Body of pancreas (tissue), 4 donors: Measurements from ENCODE around the gene HIP1. TPM values are rescaled to one million over a fixed set of nuclear protein-coding genes. Genes with fewer than 3 reads are reported as not detected.
"Not testable (repeated sequence)": the region's sequence is repeated elsewhere in the genome, so short reads cannot be mapped to it uniquely, and the experiment has no call there.

Source experiments
- ATAC-seq: fragments of 150-250 bp; one replicate; pipeline ENCODE4 v1.9.1; 2016
- DNase-seq, 4 donors: peaks; one replicate each; pipeline ENCODE4 v3.0.0-alpha.2; 2019
- H3K27ac ChIP-seq, 4 donors: fragments of 200-600 bp; sonication (generic); 1 replicate in 3 of 4; 2 replicates in 1 of 4; pipeline versions ENCODE4 v1.5.1 to v1.6.1; 2016 to 2019; ENCODE audit warnings: mild to moderate bottlenecking in 1 of 4, mixed read lengths in 1 of 4, moderate library complexity in 1 of 4
- H3K27me3 ChIP-seq, 2 donors: fragments of 200-600 bp; sonication (generic); one replicate each; pipeline ENCODE4 v1.6.0; 2016; ENCODE audit warnings: mild to moderate bottlenecking in 1 of 2
- H3K36me3 ChIP-seq, 2 donors: fragments of 200-600 bp; sonication (generic); replicated peaks in 1 of 2; 2 replicates each; pipeline ENCODE4 v1.5.1; 2016; ENCODE audit warnings: low read depth in 2 of 2; ENCODE audit not compliant: insufficient read depth in 1 of 2
- H3K4me1 ChIP-seq: fragments of 200-600 bp; sonication (generic); one replicate; pipeline ENCODE4 v1.6.0; 2016
- H3K4me3 ChIP-seq, 2 donors: fragments of 200-600 bp; sonication (generic); 1 replicate in 1 of 2; 2 replicates in 1 of 2; pipeline ENCODE4 v1.5.1; 2016 to 2019
- H3K9me3 ChIP-seq, 3 donors: fragments of 200-600 bp; sonication (generic); 1 replicate in 2 of 3; 2 replicates in 1 of 3; pipeline ENCODE4 v1.5.1; 2016
- POLR2A ChIP-seq, 3 donors: fragments of 450-650 bp; IDR thresholded peaks; one replicate each; pipeline ENCODE4 v1.6.1; 2016; ENCODE audit warnings: antibody characterized with exemption in 3 of 3, mild to moderate bottlenecking in 2 of 3
- WGBS, 2 donors: methylation state at CpG; one replicate each; pipeline ENCODE4 v1.1.5; 2017; 5-methylcytosine and 5-hydroxymethylcytosine counted together
- intact Hi-C: fragments of 100-400 bp; cut with DNase I; formaldehyde crosslinking; loops from one replicate; pipeline ENCODE4 v1.15.1; 2023
- total RNA-seq, 2 donors: library from RNA; depleted of rRNA; stranded (reverse); fragments of >200 nt; gene quantifications; one replicate each; pipeline ENCODE4 v1.1.0, GENCODE V29; 2016
- TF ChIP-seq, protein P1 (sequence below), 7 experiments: fragments of 450-650 bp in 4 of 7; fragments of 200-600 bp in 3 of 7; sonication (generic) in 3 of 7; IDR thresholded peaks; one replicate each; pipeline ENCODE4 v1.5.1; 2016 to 2019; ENCODE audit warnings: antibody characterized with exemption in 7 of 7

HIP1 gene
- total RNA-seq, 2 donors from 2014 or later = 8.3 to 14.5 TPM

GRCh38 chr7:75689246-75690099 lies 49.3 kb downstream of the HIP1 start:
- no peaks in the 10 kb centered on the region for H3K9me3 ChIP-seq
- no peak overlapping the region for H3K27ac ChIP-seq
- peaks cover 13% of the 10 kb centered on the region for H3K4me1 ChIP-seq
- ATAC-seq = no peak
- no peak overlapping the region for H3K4me3 ChIP-seq
- intact Hi-C loops = no loop called here
- TF ChIP-seq POLR2A (IDR thresholded peaks at IDR 0.05) = no peak
- TF ChIP-seq, protein P1, sequence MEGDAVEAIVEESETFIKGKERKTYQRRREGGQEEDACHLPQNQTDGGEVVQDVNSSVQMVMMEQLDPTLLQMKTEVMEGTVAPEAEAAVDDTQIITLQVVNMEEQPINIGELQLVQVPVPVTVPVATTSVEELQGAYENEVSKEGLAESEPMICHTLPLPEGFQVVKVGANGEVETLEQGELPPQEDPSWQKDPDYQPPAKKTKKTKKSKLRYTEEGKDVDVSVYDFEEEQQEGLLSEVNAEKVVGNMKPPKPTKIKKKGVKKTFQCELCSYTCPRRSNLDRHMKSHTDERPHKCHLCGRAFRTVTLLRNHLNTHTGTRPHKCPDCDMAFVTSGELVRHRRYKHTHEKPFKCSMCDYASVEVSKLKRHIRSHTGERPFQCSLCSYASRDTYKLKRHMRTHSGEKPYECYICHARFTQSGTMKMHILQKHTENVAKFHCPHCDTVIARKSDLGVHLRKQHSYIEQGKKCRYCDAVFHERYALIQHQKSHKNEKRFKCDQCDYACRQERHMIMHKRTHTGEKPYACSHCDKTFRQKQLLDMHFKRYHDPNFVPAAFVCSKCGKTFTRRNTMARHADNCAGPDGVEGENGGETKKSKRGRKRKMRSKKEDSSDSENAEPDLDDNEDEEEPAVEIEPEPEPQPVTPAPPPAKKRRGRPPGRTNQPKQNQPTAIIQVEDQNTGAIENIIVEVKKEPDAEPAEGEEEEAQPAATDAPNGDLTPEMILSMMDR (IDR thresholded peaks at IDR 0.05) = no peak
- no peak for DNase-seq
- no peaks in the 10 kb centered on the region for H3K27me3 ChIP-seq
- 82 to 90% methylated on average over 20 of the region's 20 CpGs for WGBS, 2 donors
- no peaks in the 10 kb centered on the region for H3K36me3 ChIP-seq

DNA sequence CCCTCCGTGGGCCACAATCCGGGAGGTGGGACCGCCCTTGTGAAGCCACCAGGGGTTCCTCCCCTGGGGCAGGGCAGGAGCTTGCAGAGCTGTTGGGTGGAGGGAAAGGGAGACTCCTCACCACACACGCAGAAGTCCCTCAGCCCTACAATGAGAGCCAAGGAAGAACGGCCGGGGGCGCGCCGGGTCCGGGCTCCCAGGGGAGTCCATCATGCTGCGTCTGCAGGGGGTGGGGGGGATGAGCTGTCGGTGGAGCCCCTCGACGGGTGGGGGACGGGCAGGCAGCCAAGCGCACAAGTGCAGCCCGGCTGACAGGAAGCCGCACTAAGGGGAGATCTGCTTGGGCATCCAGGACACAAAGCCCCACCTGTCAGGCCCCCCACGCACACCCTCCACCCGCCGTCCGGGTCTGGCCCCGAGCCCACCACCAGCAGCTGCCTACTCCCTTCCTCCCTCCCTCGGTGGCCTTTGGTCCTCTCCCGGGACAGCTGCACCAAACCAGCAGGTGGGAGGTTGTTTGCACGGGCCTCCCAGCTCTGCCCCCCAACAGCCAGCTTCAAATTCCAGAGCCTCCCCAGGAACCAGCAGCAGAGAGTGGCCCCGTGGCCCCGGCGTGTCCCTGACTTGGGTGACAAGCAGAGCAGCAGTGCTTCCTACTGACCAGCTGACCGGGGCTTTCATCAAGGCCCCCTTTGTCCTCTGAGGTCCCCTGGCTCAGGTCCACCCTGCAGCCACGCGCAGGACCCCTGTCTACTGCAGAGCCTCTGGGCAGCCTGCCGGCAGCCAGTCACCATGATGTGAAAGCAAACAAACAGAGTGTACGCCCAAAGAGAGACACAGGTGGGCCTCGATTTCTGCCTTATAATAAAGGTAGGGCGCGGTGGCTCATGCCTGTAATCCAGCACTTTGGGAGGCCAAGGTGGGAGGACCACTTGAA lies 50.3 kb downstream of the HIP1 start:
- peaks cover 13% of the 10 kb centered on the region for H3K4me1 ChIP-seq
- H3K27me3 ChIP-seq = no peaks in the 10 kb centered on the region
- no peaks in the 10 kb centered on the region for H3K36me3 ChIP-seq
- ATAC-seq (peak; percentile 57), DNase-seq (peak; percentile 14 to 44 (median 34))
- 32 to 49% methylated on average over 5 to 33 of the region's 37 CpGs for WGBS, 2 donors
- no peaks in the 10 kb centered on the region for H3K9me3 ChIP-seq
- TF ChIP-seq, protein P1 (IDR thresholded peaks at IDR 0.05) = no peak
- TF ChIP-seq POLR2A (IDR thresholded peaks at IDR 0.05) = no peak
- H3K27ac ChIP-seq = peak overlapping the region in 1 of 4 donors; percentile 9
- intact Hi-C loops = no loop called here
- H3K4me3 ChIP-seq = no peak overlapping the region

GRCh38 chr7:75687246-75688088 lies 51.3 kb downstream of the HIP1 start:
- H3K9me3 ChIP-seq = no peaks in the 10 kb centered on the region
- H3K36me3 ChIP-seq = no peaks in the 10 kb centered on the region
- intact Hi-C loops = no loop called here
- H3K27ac ChIP-seq = peak overlapping the region in 1 of 4 donors; percentile 9
- no peak for TF ChIP-seq POLR2A (IDR thresholded peaks at IDR 0.05)
- TF ChIP-seq, protein P1 (IDR thresholded peaks at IDR 0.05) = no peak
- 91 to 94% methylated on average over 12 of the region's 12 CpGs for WGBS, 2 donors
- no peak for DNase-seq
- ATAC-seq = no peak
- H3K27me3 ChIP-seq = no peaks in the 10 kb centered on the region
- no peak overlapping the region for H3K4me3 ChIP-seq
- H3K4me1 ChIP-seq = peaks cover 13% of the 10 kb centered on the region

GRCh38 chr7:75686551-75686950 lies 52.2 kb downstream of the HIP1 start:
- intact Hi-C loops = no loop called here
- no peak for ATAC-seq

GRCh38 chr7:75682052-75682451 lies 56.7 kb downstream of the HIP1 start:
- not testable (repeated sequence) for DNase-seq

More at GRCh38 chr7:75686551-75686950, 52.2 kb downstream of the HIP1 start:
- Histone ChIP-seq H3K4me3 (no peak overlapping the region), H3K27ac (no peak overlapping the region), H3K4me1 (peaks cover 7% of the 10 kb centered on the region), H3K36me3 (no peaks in the 10 kb centered on the region), H3K27me3 (no peaks in the 10 kb centered on the region), H3K9me3 (no peaks in the 10 kb centered on the region)
- TF ChIP-seq, protein P1 (IDR thresholded peaks at IDR 0.05) = no peak
- no peak for TF ChIP-seq POLR2A (IDR thresholded peaks at IDR 0.05)
- DNase-seq = no peak

More at GRCh38 chr7:75682052-75682451, 56.7 kb downstream of the HIP1 start:
- H3K27ac ChIP-seq, H3K27me3 ChIP-seq, H3K4me3 ChIP-seq, H3K4me1 ChIP-seq, H3K36me3 ChIP-seq, H3K9me3 ChIP-seq, ATAC-seq, intact Hi-C loops: not testable (repeated sequence)
- WGBS, 2 donors = 79 to 97% methylated on average over 6 of the region's 6 CpGs
